Measurements from ENCODE around the gene SEMA4C. TPM values are rescaled to one million over a fixed set of nuclear protein-coding genes. Genes with fewer than 3 reads are reported as not detected.
A peak's percentile ranks its signal among the peaks of the same experiment; 100 is the strongest.

The SEMA4C gene
- total and polyA plus RNA-seq, 7 donors: 4.1 to 10.8 (median 9.5) TPM

GRCh38 chr2:96912346-96913116, 42.7 kb upstream of the SEMA4C start:
- ATAC-seq (no peak), DNase-seq (no peak)
- Histone ChIP-seq H3K4me1 (peaks cover 5% of the 10 kb centered on the region), H3K9me3 (peaks cover 14% of the 10 kb centered on the region), H3K36me3 (ENCODE audit: insufficient read depth in 1 of 2, low read depth in 1 of 2) (no peaks in the 10 kb centered on the region), H3K27me3 (ENCODE audit: insufficient read depth in 3 of 3, low read length in 2 of 3) (no peaks in the 10 kb centered on the region), H3K27ac (no peak overlapping the region), H3K4me3 (no peak overlapping the region)
- intact Hi-C loops (cut with DNase I): loop anchor here (5.0 kb wide), 2 partner anchors 35 to 40 kb away; partner anchors contain the start of gene SEMA4C (in 1 of the 2)
- WGBS, 3 donors: 79 to 83% (median 82%) methylated on average over 20 to 22 of the region's 22 CpGs
- TF ChIP-seq, protein P1, sequence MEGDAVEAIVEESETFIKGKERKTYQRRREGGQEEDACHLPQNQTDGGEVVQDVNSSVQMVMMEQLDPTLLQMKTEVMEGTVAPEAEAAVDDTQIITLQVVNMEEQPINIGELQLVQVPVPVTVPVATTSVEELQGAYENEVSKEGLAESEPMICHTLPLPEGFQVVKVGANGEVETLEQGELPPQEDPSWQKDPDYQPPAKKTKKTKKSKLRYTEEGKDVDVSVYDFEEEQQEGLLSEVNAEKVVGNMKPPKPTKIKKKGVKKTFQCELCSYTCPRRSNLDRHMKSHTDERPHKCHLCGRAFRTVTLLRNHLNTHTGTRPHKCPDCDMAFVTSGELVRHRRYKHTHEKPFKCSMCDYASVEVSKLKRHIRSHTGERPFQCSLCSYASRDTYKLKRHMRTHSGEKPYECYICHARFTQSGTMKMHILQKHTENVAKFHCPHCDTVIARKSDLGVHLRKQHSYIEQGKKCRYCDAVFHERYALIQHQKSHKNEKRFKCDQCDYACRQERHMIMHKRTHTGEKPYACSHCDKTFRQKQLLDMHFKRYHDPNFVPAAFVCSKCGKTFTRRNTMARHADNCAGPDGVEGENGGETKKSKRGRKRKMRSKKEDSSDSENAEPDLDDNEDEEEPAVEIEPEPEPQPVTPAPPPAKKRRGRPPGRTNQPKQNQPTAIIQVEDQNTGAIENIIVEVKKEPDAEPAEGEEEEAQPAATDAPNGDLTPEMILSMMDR (IDR thresholded peaks at IDR 0.05): no peak

DNA sequence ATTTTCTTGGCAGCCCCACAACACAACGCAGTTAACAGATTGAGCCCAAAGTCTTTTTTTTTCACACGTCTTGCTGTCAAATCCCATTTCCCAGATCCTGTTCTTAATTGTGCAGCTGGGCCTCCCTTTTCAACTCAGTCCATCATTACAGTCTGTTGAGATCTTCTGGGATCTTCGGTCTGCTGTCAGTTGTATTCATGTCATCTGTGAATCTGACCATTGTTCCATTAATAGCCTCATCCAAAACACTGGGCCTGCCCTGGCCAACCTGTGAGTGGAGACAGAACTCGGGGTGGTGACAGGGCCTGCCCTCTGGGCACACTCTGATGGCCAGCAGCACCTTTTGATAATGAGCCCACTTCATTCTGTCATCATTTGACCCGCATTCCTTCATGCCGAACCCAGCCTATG, 39.7 kb upstream of the SEMA4C start:
- ATAC-seq (no peak), DNase-seq (no peak)
- WGBS, 3 donors: 58 to 67% (median 64%) methylated on average over 6 of the region's 6 CpGs
- no peaks in the 10 kb centered on the region for H3K36me3 ChIP-seq (ENCODE audit: insufficient read depth in 1 of 2, low read depth in 1 of 2)
- H3K9me3 ChIP-seq: no peaks in the 10 kb centered on the region
- TF ChIP-seq, protein P1 (IDR thresholded peaks at IDR 0.05): no peak
- intact Hi-C loops (cut with DNase I): loop anchor here (5.0 kb wide), 2 partner anchors 32 to 37 kb away; partner anchors contain the start of gene SEMA4C (in 1 of the 2)
- peaks cover 9% of the 10 kb centered on the region for H3K4me1 ChIP-seq
- no peak overlapping the region for H3K4me3 ChIP-seq
- no peak overlapping the region for H3K27ac ChIP-seq
- no peaks in the 10 kb centered on the region for H3K27me3 ChIP-seq (ENCODE audit: insufficient read depth in 3 of 3, low read length in 2 of 3)

DNA sequence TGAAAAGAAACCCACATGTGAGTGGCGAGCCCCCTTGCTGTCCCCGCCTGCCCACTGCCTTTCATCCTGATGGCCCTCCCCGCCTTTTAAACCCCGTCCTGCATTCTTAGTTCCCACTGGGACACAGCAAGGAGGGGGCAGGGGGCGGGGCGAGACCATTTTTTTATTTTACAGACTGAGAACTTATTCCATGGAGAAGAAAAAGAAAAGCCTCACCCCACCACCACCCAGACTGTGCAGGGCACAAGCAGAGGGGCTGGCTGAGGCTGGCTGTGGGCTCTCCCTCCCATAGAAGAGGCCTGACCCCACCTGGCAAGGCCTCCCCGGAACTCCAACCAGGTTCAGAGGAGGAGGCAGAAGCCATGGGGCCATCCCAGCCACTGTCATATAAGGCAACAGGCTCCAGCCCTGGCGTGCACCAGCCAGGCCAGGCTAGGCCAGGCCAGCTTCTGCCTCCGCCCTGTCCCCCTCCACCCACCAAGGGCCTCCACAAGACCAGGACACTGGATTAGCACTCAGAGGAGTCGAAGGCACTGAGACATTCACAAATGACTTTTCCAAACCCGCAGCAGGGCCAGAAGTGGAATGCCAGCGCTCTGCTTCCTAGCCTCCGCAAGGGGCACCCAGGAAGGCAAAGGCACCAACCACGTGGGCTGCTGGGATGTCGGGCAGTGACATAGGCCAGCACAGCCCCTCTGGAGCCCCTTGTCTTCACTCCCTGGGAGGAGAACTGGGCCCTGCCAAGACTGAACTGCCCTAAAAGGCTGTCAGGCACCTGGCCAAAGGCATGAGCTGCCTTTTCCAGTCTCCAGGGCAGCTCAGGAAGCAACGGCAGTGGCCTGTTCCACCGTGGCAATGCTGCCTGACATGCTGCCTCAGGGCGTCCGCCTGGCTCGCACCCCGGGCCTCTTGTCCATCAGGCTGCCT, 37.5 kb upstream of the SEMA4C start:
- H3K27ac ChIP-seq: peak overlapping the region; percentile 60
- no peaks in the 10 kb centered on the region for H3K9me3 ChIP-seq
- 23 to 27% (median 24%) methylated on average over 21 of the region's 21 CpGs for WGBS, 3 donors
- no peaks in the 10 kb centered on the region for H3K27me3 ChIP-seq (ENCODE audit: insufficient read depth in 3 of 3, low read length in 2 of 3)
- peak; percentile 72 to 96 (median 93) for ATAC-seq
- H3K4me1 ChIP-seq: peaks cover 9% of the 10 kb centered on the region
- peak; percentile 79 to 89 for DNase-seq
- no peaks in the 10 kb centered on the region for H3K36me3 ChIP-seq (ENCODE audit: insufficient read depth in 1 of 2, low read depth in 1 of 2)
- H3K4me3 ChIP-seq: peak overlapping the region; percentile 28
- intact Hi-C loops (cut with DNase I): no loop called here
- TF ChIP-seq, protein P1 (IDR thresholded peaks at IDR 0.05): no peak

DNA sequence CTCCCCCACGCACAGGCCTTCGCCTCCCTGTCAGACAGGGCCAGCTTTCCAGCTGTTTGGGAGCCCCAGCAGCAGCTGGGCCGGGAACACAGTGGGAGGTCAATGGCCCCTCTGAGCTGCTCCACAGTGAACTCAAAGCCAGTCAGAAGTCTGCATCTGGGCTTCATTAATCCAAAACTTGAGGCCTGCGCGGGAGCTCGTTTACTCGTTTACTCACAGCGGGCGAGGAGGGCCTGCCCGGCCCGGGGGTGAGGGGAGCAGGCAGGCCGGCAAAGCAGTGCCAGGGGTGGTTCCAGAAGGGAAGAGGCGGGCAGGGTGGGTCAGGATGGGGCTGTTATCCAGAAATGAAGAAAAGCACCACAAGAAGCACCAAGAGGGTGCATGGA, 36.8 kb upstream of the SEMA4C start:
- WGBS, 3 donors: 57 to 67% (median 63%) methylated on average over 13 of the region's 13 CpGs
- Histone ChIP-seq H3K4me1 (peaks cover 9% of the 10 kb centered on the region), H3K4me3 (peak overlapping the region; percentile 28), H3K27me3 (ENCODE audit: insufficient read depth in 3 of 3, low read length in 2 of 3) (no peaks in the 10 kb centered on the region), H3K27ac (peak overlapping the region; percentile 60), H3K9me3 (no peaks in the 10 kb centered on the region), H3K36me3 (ENCODE audit: insufficient read depth in 1 of 2, low read depth in 1 of 2) (no peaks in the 10 kb centered on the region)
- DNase-seq (peak in 1 of 2 donors; percentile 50), ATAC-seq (peak in 2 of 4 donors; percentile 10 to 12)
- TF ChIP-seq, protein P1 (IDR thresholded peaks at IDR 0.05): no peak
- intact Hi-C loops (cut with DNase I): no loop called here

Data from psoas muscle (tissue), 8 donors.